ENCODE data around the gene FOXN1. TPM values are rescaled to one million over a fixed set of nuclear protein-coding genes. Genes with fewer than 3 reads are reported as not detected.
A peak's percentile ranks its signal among the peaks of the same experiment; 100 is the strongest.

Gene FOXN1
- total RNA-seq, 1 donor from 2014 or later = not detected

- FAIRE-seq = peak; percentile 23
- peak; percentile 64 for DNase-seq (ENCODE audit: low read depth)
Measured at GRCh38 chr17:28527859-28528258, 21.7 kb downstream of the FOXN1 start.

GRCh38 chr17:28528327-28529012 is 22.3 kb downstream of the FOXN1 start:
- FAIRE-seq = no peak
- TF ChIP-seq, protein P1, sequence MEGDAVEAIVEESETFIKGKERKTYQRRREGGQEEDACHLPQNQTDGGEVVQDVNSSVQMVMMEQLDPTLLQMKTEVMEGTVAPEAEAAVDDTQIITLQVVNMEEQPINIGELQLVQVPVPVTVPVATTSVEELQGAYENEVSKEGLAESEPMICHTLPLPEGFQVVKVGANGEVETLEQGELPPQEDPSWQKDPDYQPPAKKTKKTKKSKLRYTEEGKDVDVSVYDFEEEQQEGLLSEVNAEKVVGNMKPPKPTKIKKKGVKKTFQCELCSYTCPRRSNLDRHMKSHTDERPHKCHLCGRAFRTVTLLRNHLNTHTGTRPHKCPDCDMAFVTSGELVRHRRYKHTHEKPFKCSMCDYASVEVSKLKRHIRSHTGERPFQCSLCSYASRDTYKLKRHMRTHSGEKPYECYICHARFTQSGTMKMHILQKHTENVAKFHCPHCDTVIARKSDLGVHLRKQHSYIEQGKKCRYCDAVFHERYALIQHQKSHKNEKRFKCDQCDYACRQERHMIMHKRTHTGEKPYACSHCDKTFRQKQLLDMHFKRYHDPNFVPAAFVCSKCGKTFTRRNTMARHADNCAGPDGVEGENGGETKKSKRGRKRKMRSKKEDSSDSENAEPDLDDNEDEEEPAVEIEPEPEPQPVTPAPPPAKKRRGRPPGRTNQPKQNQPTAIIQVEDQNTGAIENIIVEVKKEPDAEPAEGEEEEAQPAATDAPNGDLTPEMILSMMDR (IDR thresholded peaks at IDR 0.05; ENCODE audit: insufficient read depth, low read length, severe bottlenecking) = no peak
- Histone ChIP-seq H3K4me3 (ENCODE audit: low read depth, low read length) (no peak overlapping the region), H3K36me3 (ENCODE audit: control insufficient read depth, insufficient read depth, low read length) (no peaks in the 10 kb centered on the region), H3K27me3 (ENCODE audit: control insufficient read depth, insufficient read depth, low read length) (no peaks in the 10 kb centered on the region)
- DNase-seq (ENCODE audit: low read depth) = peak; percentile 51

More at GRCh38 chr17:28527859-28528258, 21.7 kb downstream of the FOXN1 start:
- TF ChIP-seq, protein P1 (IDR thresholded peaks at IDR 0.05; ENCODE audit: insufficient read depth, low read length, severe bottlenecking) = no peak
- Histone ChIP-seq H3K4me3 (ENCODE audit: low read depth, low read length) (no peak overlapping the region), H3K27me3 (ENCODE audit: control insufficient read depth, insufficient read depth, low read length) (no peaks in the 10 kb centered on the region), H3K36me3 (ENCODE audit: control insufficient read depth, insufficient read depth, low read length) (no peaks in the 10 kb centered on the region)

DNA sequence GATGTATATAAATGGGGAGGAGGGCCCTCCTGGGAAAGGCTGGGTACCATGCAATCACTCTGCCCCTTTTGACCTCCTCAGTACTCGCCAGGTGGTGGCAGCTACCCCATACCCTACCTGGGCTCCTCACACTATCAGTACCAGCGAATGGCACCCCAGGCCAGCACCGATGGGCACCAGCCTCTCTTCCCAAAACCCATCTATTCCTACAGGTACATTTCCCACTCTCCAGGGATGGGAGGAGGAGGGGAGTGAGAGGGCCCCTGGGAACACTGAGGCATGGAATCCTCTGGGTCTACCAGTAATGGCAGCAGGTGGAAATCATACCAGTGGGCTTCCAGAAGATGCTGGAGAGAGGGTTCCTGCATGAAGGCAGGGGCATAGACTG is 22.9 kb downstream of the FOXN1 start:
- no peak for FAIRE-seq

GRCh38 chr17:28530250-28530649 is 24.1 kb downstream of the FOXN1 start:
- TF ChIP-seq, protein P1 (IDR thresholded peaks at IDR 0.05; ENCODE audit: insufficient read depth, low read length, severe bottlenecking) = no peak
- FAIRE-seq = no peak
- H3K27me3 ChIP-seq (ENCODE audit: control insufficient read depth, insufficient read depth, low read length) = no peaks in the 10 kb centered on the region
- H3K4me3 ChIP-seq (ENCODE audit: low read depth, low read length) = no peak overlapping the region
- no peak for DNase-seq (ENCODE audit: low read depth)
- H3K36me3 ChIP-seq (ENCODE audit: control insufficient read depth, insufficient read depth, low read length) = peaks cover 1% of the 10 kb centered on the region

More for the DNA sequence above, 22.9 kb downstream of the FOXN1 start:
- Histone ChIP-seq H3K36me3 (ENCODE audit: control insufficient read depth, insufficient read depth, low read length) (no peaks in the 10 kb centered on the region), H3K4me3 (ENCODE audit: low read depth, low read length) (no peak overlapping the region), H3K27me3 (ENCODE audit: control insufficient read depth, insufficient read depth, low read length) (no peaks in the 10 kb centered on the region)
- TF ChIP-seq, protein P1 (IDR thresholded peaks at IDR 0.05; ENCODE audit: insufficient read depth, low read length, severe bottlenecking) = no peak
- DNase-seq (ENCODE audit: low read depth) = no peak

- no peak overlapping the region for H3K4me3 ChIP-seq (ENCODE audit: low read depth, low read length)
- H3K36me3 ChIP-seq (ENCODE audit: control insufficient read depth, insufficient read depth, low read length) = peaks cover 1% of the 10 kb centered on the region
- no peaks in the 10 kb centered on the region for H3K27me3 ChIP-seq (ENCODE audit: control insufficient read depth, insufficient read depth, low read length)
- TF ChIP-seq, protein P1 (IDR thresholded peaks at IDR 0.05; ENCODE audit: insufficient read depth, low read length, severe bottlenecking) = no peak
- DNase-seq (ENCODE audit: low read depth) (no peak), FAIRE-seq (no peak)
Measured at GRCh38 chr17:28530926-28531325, 24.8 kb downstream of the FOXN1 start.
